SKM-1 (cell line): ENCODE results near the gene STIL.
A peak's percentile ranks its signal among the peaks of the same experiment; 100 is the strongest.

ENCODE experiments used
- DNase-seq: peaks from one replicate; lab custom pipeline; 2025; ENCODE audit not compliant: unreplicated experiment; lab: John Stamatoyannopoulos, UW

The STIL gene

GRCh38 chr1:47238935-47239592 lies 74.9 kb downstream of the STIL start:
- DNase-seq, result no peak

- no peak for DNase-seq
These were observed 78.1 kb downstream of the STIL start for GRCh38 chr1:47235806-47236205.

- no peak for DNase-seq
These were observed 78.7 kb downstream of the STIL start for GRCh38 chr1:47235241-47235681.

GRCh38 chr1:47233186-47233585 lies 80.8 kb downstream of the STIL start:
- no peak for DNase-seq

- DNase-seq, result no peak
These were observed 81.6 kb downstream of the STIL start, which contains the start of gene TAL1 for GRCh38 chr1:47232187-47232874. TAL1 (minus strand) TSS chr1:47232225; CDS start chr1:47225888, 6,337 bp downstream.

GRCh38 chr1:47231301-47232186 lies 82.4 kb downstream of the STIL start:
- DNase-seq, result peak; percentile 24

GRCh38 chr1:47230692-47231300 lies 83.2 kb downstream of the STIL start:
- DNase-seq, result no peak

GRCh38 chr1:47229886-47230691 lies 83.9 kb downstream of the STIL start:
- DNase-seq, result no peak

GRCh38 chr1:47229031-47229885 lies 84.7 kb downstream of the STIL start:
- DNase-seq, result no peak

- no peak for DNase-seq
These were observed 85.3 kb downstream of the STIL start for GRCh38 chr1:47228644-47229030.

- DNase-seq, result no peak
These were observed 86.4 kb downstream of the STIL start for GRCh38 chr1:47227341-47228232.

- no peak for DNase-seq
These were observed 87.1 kb downstream of the STIL start for GRCh38 chr1:47226839-47227215.

- no peak for DNase-seq
These were observed 87.7 kb downstream of the STIL start for GRCh38 chr1:47226121-47226838.

GRCh38 chr1:47225430-47226100 lies 88.4 kb downstream of the STIL start:
- no peak for DNase-seq

GRCh38 chr1:47224676-47225399 lies 89.1 kb downstream of the STIL start:
- DNase-seq, result no peak

- DNase-seq, result no peak
These were observed 89.8 kb downstream of the STIL start for GRCh38 chr1:47223921-47224675.
